Ascending aorta (tissue), 2 donors: Measurements from ENCODE around the gene VILL. TPM values are rescaled to one million over a fixed set of nuclear protein-coding genes. Genes with fewer than 3 reads are reported as not detected.

Experiments used
- DNase-seq, 2 donors: peaks; one replicate each; pipeline ENCODE4 v3.0.0-alpha.2; 2019; ENCODE audit warnings: low spot score in 2 of 2
- H3K27ac ChIP-seq, 2 donors: fragments of 200-600 bp; sonication (generic); one replicate each; pipeline ENCODE4 v1.5.1; 2016 to 2017; ENCODE audit warnings: mild to moderate bottlenecking in 1 of 2
- H3K27me3 ChIP-seq: fragments of 200-600 bp; sonication (generic); one replicate; pipeline ENCODE4 v1.5.1; 2017
- H3K36me3 ChIP-seq, 2 donors: fragments of 200-600 bp; sonication (generic); one replicate each; pipeline ENCODE4 v1.5.1; 2016
- H3K4me1 ChIP-seq, 2 donors: fragments of 200-600 bp; sonication (generic); one replicate each; pipeline ENCODE4 v1.5.1; 2016 to 2017; ENCODE audit warnings: mild to moderate bottlenecking in 1 of 2
- H3K4me3 ChIP-seq, 2 donors: fragments of 200-600 bp; sonication (generic); one replicate each; pipeline ENCODE4 v1.5.1; 2016 to 2017; ENCODE audit warnings: mild to moderate bottlenecking in 1 of 2
- H3K9me3 ChIP-seq, 2 donors: fragments of 200-600 bp; sonication (generic); one replicate each; pipeline ENCODE4 v1.5.1; 2016
- CTCF ChIP-seq, 3 experiments: fragments of 200-600 bp in 2 of 3; fragments of 450-650 bp in 1 of 3; sonication (generic) in 2 of 3; IDR thresholded peaks; one replicate each; pipeline ENCODE4 v1.5.1; 2016 to 2019; ENCODE audit warnings: antibody characterized with exemption in 3 of 3, mild to moderate bottlenecking in 1 of 3, moderate library complexity in 1 of 3
- intact Hi-C: fragments of 100-400 bp; cut with DNase I; formaldehyde crosslinking; loops from one replicate; pipeline ENCODE4 v1.15.1; 2023
- total RNA-seq: library from RNA; depleted of rRNA; stranded (reverse); fragments of >200 nt; gene quantifications from one replicate; pipeline ENCODE4 v1.1.0, GENCODE V29; 2016

VILL gene
- 6.3 TPM for total RNA-seq

- intact Hi-C loops = no loop called here
- no peak for DNase-seq
- no peaks in the 10 kb centered on the region for H3K36me3 ChIP-seq
- no peak within 1 kb of the TSS for H3K4me3 ChIP-seq
- no peaks in the 10 kb centered on the region for H3K27me3 ChIP-seq
- H3K4me1 ChIP-seq = peaks cover 0 to 10% of the 10 kb centered on the region in 2 donors
- no peaks in the 10 kb centered on the region for H3K9me3 ChIP-seq
- TF ChIP-seq CTCF (IDR thresholded peaks at IDR 0.05) = no peak
- H3K27ac ChIP-seq = no peak within 1 kb of the TSS
Measured at GRCh38 chr3:37990527-37990926, at the start of gene VILL. Gene VILL (plus strand): TSS chr3:37990786. CDS start chr3:37993673, 2,887 bp downstream.

DNA sequence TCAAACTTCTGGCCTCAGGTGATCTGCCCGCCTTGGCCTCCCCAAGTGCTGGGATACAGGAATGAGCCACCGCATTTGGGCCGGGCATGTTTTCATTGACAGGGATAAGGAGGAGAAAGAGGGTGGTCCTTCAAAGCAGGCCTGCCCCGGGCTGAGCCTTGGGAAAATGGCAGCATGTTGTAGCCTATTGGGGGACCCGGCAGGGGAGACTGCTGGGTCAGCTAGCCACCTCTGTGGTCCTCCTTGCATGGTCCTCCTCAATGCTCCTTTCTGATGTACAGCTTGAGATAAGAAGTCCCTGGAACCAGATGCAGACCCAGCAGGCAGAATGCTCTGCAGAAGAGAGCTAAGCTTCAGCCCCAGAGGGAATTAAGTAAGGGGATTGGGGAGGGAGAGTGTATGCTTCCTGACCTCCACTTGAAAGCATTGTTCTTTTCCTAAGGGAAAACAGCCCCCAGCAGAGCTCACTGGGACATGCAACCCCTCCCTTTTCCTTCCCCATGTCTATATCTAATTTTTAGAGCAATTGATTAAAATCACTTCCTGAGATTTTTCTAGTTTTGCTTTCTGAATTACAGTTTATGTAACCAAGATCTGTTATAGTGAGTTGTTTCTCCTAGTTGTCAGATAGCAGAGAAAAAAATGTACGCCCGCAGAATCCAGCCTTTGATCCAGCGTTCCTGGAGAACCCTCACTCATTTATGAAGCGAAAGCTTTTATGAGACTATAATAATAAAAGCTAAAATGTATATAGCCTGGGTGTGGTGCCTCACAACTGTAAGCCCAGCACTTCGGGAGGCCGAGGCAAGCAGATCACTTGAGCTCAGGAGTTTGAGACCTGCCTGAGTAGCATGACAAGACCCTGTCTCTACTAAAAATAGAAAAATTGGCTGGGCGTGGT, 48.7 kb upstream of the VILL start:
- Histone ChIP-seq H3K4me1 (peaks cover 16 to 45% of the 10 kb centered on the region in 2 donors), H3K27me3 (no peaks in the 10 kb centered on the region), H3K36me3 (no peaks in the 10 kb centered on the region), H3K4me3 (no peak overlapping the region), H3K9me3 (no peaks in the 10 kb centered on the region), H3K27ac (peak overlapping the region; percentile 16)
- intact Hi-C loops = no loop called here
- no peak for DNase-seq
- TF ChIP-seq CTCF (IDR thresholded peaks at IDR 0.05) = no peak

GRCh38 chr3:37942646-37943045, 47.9 kb upstream of the VILL start:
- Histone ChIP-seq H3K4me3 (no peak overlapping the region), H3K36me3 (no peaks in the 10 kb centered on the region), H3K9me3 (no peaks in the 10 kb centered on the region), H3K27ac (no peak overlapping the region), H3K27me3 (no peaks in the 10 kb centered on the region), H3K4me1 (peaks cover 15 to 41% of the 10 kb centered on the region in 2 donors)
- intact Hi-C loops = no loop called here
- no peak for DNase-seq
- no peak for TF ChIP-seq CTCF (IDR thresholded peaks at IDR 0.05)

DNA sequence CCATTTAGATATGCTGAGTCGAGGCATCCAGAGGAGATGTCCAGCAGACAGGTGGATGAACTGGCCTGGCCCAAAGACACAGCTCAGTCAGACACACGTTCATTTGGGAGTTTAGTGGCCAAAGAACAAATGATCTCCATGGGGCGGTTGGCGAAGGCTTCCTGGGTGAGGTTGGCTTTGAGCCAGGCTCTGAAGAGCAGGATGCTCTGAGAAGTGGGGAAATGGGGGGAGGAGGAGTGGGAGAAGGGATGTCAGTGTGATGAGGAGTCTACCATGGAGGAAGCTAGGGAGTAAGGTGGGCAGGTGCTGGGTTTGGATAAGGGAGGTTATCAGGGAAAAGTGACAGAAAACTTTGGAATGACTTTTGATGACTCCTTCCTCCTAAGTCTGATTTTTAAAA, 47.5 kb upstream of the VILL start:
- no peak for TF ChIP-seq CTCF (IDR thresholded peaks at IDR 0.05)
- no peaks in the 10 kb centered on the region for H3K36me3 ChIP-seq
- intact Hi-C loops = no loop called here
- H3K9me3 ChIP-seq = no peaks in the 10 kb centered on the region
- DNase-seq = no peak
- no peak overlapping the region for H3K4me3 ChIP-seq
- no peaks in the 10 kb centered on the region for H3K27me3 ChIP-seq
- no peak overlapping the region for H3K27ac ChIP-seq
- H3K4me1 ChIP-seq = peaks cover 13 to 38% of the 10 kb centered on the region in 2 donors

DNA sequence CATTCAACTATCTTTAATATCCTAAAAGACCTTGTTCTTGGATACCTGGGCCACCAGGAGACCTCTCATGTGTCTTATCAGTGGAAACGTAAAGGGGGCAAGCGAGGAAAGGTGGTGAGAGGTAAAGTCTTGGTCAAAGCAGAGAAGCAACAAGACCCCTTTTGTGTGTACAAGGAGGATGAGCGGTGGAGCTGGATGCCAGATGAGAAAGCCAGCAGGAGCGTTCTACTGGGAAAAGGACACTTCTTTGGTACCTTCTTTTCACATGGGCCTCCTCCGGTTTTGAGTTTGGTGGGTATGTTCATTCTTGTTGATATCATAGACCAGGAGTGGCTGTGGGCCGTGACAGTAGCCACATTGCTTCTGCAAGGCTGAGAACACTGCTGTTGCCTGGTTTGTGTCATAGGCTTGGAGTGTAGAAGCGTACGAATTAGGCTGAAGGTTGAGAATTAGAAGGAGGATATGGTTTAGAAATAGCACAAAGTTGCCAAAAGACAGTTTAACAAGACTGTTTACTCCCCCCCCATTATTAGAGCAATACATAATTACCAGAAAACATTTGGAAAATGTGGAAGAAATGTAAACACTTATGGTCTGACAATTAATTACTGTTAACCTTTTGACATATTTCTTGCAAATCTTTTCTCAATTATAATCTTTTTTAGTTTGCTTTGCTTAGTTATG, 46.8 kb upstream of the VILL start:
- peak overlapping the region in 1 of 2 donors; percentile 15 for H3K27ac ChIP-seq
- TF ChIP-seq CTCF (IDR thresholded peaks at IDR 0.05) = no peak

More for the DNA sequence above, 46.8 kb upstream of the VILL start:
- no peaks in the 10 kb centered on the region for H3K9me3 ChIP-seq
- no peaks in the 10 kb centered on the region for H3K36me3 ChIP-seq
- no peak for DNase-seq
- intact Hi-C loops = no loop called here
- peaks cover 13 to 34% of the 10 kb centered on the region in 2 donors for H3K4me1 ChIP-seq
- H3K27me3 ChIP-seq = no peaks in the 10 kb centered on the region
- H3K4me3 ChIP-seq = no peak overlapping the region
